GM18511 (cell line): ENCODE results near the gene HSD17B8.

Experiments used
- ATAC-seq: cut with Tn5 transposase; IDR thresholded peaks from one replicate; pipeline ENCODE4 v1.9.1; 2021; ENCODE audit warnings: mild to moderate bottlenecking, moderate library complexity; ENCODE audit not compliant: unreplicated experiment

Gene HSD17B8

DNA sequence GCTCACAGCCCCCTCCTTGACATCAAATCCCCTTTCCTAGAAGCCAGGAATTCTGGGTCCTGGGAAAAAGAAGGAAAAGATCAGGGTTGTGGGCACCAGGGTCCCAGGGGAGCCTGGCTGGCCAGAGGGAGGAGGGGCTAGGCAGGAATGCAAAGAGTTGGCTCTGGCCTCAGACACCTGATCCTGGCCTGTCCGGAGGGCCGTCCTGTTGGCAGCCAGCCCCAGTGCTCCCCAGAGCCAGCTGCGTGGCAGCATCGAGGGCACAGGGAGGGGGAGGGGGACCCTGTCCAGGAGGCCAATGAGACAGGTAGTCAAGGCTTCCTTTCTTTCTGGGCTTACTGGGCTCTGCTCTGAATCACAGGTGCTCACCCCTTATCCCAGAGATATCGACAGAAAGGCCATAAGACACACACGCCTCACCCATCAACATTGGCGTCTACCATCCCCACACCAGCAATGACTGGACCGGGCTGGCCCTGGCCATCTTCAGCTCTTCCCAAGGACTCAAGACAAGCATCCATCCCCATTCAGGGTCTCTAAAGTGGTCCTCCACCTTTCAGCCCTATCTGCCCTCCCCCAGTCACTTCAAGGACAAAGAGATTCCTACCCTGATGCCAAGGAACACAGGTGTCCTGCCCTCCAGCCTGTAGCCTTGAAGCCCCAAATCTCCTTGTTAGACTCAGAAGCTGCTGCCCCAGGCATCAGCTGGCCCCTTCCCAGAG lies 12.9 kb upstream of the HSD17B8 start:
- ATAC-seq = no peak

DNA sequence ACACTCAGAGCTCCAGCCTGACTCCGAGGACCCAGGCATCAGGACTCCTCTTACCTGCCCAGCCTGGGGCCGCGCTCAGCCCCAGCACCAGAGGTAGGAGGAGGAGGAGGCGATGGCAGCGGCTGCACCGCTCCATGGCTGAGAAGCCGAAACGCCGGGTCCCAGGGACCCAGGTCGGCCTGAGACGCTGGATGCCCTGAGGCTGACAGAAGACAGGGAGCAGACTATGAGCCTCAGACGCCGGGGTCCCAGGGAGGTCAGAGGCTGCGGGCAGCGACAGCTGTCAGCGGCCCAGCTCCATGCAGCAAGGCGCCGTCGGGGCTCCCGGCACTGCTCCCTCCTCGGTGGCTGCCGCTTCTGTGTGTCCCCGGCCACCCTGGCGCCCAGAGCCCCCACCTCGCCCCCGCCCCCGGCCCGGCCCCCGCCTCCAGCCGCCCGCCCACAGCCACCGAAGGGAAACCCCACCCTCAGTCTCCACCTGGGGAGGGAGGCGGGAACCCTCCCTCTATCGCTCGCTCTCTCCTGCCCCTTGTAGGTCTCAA lies 12.3 kb upstream of the HSD17B8 start, which contains the start of gene COL11A2:
Gene COL11A2 (minus strand): TSS at position 363 of the 542 bp plus-strand sequence. CDS start 227 bp downstream, at position 136.
- ATAC-seq = no peak

DNA sequence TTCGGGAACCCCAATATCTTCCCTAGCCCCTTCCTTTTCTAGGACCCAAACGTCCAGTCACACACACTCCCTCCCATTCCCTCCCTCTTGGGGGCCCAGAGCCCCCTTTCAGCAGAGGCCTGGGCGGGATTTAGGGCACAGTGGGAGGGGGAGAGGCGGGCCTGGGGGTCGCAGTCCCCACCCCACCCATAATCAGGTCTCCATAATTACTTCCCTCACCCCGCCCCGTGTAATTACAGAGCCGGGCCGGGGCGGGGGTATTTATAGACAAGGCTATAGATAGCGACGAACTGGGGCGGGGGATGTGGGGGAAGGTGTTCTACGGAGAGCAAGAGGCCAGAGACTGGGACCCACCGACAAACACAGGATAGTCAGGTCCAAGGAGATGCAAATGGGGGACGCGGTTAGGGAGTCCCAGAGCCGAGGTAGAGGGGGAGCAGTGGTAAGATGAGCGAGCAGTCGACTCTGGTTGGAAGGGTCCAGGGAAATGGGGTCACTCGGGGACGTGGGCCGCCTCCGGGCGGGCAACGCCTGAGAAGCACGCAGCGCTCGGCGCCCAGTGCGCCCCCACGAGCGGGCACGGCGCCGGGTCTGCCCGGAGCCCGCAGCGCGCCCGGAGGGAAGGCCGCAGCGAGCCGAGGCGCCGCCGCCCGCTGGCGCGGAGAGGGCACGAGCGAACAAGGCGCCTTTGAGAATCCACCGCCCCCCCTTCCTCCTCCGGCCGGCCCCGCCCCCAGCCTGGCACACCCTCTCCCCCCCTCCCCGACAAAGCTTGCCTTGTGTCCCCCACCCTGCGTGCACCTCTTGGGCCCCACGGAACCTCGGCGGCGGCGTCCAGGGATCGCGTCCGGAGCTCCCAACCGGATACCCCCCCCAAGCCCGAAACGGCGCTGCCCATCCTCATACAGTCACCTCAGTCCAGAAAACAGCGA lies 11.5 kb upstream of the HSD17B8 start:
- ATAC-seq = no peak

DNA sequence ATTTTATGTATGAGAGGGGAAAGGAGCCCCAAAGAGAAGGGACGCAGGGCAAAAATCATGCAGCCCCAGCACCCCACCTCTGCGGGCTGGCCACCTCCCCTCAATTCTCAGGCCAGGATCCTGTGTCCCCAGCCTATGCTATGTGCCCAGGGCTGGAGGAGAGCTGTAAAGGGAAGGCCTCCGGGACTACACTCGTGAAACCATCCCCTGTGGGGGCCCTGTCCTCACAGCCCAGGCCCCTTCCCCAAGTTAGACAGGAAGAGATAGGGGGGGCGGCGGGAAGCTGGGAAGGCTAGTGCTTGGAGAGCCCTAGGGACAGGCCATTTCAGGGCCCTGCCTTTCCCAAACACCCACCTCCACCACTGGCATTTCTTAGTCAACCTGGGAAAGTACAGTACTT lies 10.8 kb upstream of the HSD17B8 start:
- ATAC-seq = no peak

DNA sequence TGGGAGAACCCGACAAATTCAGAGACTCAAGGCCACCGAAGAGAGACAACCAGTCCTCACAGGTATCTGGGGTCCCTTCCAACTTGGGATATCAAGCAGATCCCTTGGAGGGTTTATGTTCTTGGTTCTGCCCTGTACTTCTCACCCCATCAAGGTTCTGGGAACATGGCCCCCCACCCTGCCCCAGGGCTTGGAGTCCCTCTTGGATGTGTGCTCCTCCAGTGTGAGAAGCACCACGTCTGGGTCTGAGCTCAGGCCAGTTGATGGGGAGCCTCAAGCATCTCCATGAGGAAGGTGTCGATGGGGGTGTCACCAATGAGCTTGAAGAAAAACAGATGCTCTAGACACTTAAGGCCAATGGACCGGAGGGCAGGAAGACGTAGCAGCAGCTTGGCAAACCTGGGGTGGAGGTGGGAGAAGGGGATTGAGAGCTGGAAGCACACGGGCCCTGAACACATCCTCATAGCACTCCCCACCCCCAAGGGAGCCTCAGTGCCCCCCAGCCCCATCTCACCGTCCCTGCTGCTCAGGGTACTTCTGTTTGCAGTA lies 9.9 kb upstream of the HSD17B8 start:
- ATAC-seq = no peak

DNA sequence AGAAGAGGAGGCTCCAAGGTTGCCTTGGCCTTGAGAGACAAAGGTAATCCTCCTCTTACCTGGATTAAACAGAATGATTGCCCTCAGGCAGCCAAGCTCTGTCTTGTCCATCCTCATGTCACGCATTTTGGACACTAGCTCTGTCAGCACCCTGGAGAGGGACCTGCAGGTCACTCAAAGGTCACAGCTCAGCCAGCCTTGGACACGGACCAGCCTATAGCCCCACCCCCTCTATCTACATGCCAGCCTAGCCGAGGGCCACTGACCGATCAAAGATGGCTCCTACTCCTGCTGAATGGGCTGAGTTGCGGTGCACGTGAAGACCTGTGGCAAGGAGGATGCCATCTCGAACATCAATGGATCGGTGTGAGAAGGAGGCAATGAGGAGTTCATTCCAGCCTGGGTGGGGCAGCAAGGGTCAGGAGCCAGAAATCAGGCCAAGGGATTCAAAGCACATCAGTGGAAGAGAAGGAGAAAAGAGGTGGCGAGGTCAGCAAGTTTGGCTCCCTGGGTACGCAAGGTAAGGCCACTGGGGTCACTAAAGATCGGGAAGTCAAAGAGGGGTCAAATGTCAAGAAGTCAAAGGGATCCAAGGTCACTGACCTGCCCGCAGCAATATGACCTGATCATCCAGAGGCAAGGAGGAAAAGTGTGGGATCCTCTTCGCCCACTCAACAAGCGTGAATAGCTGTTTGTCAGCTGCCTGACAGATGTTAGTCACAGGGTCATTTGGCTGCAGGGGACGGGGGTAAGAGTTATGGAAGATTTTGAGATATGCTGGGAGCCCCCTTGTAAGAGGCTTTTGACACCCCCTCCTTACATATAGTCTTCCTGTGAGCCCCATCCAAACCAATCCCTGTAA lies 8.9 kb upstream of the HSD17B8 start:
- ATAC-seq = no peak

DNA sequence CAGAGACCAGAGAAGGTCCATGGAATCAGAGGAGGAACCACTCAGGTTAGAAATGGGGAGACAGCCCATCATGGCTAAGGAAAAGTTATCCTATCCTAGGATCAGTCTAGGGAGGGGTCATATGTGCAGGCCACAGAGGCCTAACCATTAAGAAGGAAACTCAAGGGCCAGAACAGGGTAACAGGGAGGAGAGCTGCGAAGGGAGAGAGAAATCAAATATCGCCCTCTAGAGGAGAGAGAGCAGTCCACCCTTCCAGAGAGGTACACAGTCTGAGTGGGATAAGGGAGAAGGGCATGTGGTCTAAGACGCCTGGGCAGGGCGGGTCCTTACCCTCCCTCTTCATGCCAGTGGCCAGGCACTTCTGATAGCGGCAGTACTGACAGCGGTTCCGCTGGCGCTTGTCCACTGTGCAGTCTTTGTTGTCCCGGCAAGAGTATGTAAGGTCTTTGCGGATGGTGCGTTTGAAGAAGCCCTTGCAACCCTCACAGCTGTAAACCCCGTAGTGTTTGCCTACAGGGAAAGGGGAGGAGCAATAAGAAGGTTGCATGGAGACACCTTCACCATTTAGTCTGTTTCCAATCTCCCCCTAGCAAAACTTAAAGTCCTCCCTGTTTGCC lies 6.9 kb upstream of the HSD17B8 start:
- ATAC-seq = no peak

DNA sequence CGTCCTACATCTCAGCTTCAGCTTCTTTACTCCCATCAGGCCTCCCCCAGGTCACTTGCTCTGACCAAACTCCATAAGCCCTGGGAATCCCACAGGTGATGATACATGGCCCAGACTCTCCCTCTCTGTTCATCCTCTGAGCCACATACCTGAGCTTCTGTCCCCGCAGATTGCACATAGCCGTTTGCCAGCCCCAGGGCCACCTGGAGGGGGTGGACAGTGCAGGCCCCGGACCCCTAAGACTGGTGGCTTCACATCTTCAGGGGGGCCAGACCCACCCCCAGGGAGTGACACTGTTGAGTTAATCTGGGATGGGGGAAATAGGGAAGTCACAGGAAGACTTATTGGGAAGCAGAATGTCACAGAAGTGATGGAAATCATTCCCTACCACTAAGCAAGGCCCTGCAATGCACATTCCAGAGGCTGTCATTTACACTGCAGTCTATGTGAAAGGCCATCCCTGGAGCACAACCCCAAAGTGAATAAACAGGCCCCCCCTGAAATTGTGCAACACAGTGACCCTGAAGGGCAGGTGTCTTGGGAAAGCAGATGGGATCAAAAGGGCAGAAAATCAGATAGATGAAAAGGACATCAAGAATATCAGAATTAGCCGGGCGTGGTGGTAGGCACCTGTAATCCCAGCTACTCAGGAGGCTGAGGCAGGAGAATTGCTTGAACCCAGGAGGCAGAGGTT lies 6.1 kb upstream of the HSD17B8 start:
- ATAC-seq = no peak

DNA sequence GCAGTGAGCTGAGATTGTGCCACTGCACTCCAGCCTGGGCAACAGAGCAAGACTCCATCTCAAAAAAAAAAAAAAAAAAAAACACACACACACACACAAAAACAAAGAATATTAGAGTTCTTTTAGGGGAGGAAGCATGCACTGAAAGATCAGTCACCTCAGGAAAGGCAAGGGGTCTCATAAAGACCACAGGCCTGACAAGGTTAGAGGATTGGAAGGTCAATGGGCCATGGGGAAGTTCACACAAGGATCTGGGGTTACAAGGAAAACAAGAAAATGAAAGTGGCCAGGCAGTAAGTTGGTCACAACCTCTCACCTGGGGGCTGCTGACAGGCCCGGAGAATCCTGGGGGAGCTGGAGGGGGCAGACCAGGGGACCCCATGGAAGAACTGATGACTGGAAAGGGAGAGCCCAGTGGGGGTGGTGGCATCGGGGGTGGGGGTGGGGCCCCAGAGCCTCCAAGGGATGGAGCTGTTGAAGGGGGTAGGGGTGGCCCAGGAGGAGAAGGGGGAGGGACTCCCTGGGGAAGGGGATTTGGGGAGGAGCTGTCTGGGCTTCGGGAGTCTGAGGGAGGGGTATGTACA lies 5.5 kb upstream of the HSD17B8 start:
- no peak for ATAC-seq

DNA sequence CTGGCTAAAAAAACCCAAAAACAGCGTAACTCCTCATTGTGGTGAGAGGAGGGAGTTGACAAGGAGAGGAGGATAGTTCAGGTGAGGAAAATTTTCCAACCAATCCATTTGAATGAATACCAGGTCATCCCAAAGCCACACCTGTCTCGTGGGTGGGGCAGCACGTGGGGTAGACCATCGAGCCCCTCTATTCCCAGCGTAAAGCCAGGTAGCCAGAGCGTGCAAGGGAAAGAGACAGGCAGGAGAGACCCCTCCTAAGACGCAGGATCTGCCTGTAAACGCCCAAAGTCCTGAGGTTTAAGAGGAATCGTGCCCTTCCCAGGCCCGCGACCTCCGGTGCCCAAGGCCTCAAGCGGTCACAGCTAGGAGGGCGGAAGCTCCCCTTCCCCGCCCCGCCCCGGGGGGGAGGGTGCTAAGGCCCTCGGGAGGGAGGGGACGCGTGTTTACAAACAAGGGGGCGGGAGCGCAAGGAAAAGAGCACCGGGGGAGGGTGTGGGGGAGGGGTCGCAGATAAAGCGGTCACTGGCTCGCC lies 4.7 kb upstream of the HSD17B8 start:
- ATAC-seq = peak; percentile 28

DNA sequence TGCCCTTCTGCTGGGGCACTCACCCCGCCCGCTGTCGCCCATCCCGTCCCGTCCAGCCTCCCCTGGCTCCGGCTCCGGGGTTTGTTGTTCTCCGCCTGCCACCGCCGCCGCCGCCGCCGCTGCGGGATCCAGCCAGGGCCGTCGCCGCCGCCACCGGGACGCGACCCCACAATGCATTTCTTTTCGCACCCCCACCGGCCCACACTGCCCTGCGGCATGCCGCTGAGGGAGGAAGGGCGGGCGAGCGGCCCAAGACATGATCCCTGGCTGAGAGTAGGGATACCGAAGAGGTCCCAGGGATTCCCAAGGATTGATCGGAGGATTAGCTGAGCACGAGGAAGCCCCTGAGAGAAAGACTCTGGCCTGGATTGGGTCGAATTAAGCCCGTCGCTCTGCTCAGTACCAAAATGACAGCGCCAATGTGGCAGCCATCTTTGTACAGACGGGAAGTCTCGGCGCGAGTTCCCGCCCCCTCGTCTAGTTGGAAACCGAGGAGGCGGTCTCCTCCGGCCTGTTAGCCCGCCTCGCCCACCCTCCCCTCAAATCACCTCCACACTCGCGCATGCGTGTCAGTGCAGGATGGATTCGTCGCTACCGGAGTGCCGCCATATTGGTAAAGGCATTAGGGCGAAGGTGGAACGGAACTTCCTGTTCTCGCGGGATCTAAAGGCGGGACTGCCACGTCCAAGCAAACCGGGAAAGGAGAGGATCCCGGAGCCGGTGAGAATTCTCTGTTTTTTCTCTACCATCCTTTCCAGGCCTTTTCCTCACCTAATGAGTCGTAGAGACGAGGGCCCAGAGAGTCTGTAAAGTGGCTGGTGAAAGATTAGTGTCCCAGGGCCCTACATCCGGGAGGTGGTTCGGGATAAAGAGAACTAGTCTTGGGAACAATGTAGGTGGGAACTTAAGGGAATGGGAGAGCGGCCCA lies 4.0 kb upstream of the HSD17B8 start, which contains the start of the genes RXRB and SLC39A7:
Gene RXRB (minus strand): TSS at position 447 of the 928 bp plus-strand sequence. CDS start 189 bp downstream, at position 258.
Gene SLC39A7 (plus strand): TSS at position 649 of the 928 bp plus-strand sequence. CDS start 379 bp downstream, outside the sequence.
- ATAC-seq = peak; percentile 59

DNA sequence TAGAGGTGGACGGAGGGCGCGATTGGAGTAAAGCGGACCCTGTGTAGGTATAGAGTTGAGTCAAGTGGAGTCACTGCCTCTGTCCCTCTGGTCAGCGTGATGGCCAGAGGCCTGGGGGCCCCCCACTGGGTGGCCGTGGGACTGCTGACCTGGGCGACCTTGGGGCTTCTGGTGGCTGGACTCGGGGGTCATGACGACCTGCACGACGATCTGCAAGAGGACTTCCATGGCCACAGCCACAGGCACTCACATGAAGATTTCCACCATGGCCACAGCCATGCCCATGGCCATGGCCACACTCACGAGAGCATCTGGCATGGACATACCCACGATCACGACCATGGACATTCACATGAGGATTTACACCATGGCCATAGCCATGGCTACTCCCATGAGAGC lies 3.3 kb upstream of the HSD17B8 start:
- no peak for ATAC-seq

DNA sequence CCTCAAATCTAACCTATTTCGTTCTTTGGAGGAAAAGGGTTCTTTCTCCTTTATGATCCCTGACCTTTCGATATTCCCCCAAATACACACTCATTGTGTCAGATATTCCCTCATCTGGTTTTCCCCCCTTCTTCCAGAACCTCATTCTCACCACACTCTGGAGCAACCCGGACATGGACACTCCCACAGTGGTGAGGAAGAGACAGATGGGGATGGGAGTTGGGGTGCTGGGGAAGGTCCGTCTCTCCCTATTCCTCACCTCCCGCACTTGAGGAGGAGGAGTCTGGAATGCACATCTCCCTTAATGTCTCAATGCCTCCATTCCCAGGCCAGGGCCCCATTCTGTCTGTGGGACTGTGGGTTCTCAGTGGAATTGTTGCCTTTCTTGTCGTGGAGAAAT lies 2.5 kb upstream of the HSD17B8 start:
- no peak for ATAC-seq

DNA sequence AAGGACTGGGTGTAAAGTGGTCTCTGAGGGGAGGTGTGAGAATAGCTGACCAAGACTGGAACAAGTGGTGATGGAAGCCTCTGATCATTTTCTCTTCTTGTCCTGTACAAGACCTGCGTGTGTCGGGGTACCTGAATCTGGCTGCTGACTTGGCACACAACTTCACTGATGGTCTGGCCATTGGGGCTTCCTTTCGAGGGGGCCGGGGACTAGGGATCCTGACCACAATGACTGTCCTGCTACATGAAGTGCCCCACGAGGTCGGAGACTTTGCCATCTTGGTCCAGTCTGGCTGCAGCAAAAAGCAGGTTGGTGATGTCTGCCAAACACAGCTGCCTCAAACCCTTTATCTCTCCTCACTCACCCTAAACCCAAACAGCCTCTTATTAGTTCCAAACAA lies 1.7 kb upstream of the HSD17B8 start:
- ATAC-seq = no peak

DNA sequence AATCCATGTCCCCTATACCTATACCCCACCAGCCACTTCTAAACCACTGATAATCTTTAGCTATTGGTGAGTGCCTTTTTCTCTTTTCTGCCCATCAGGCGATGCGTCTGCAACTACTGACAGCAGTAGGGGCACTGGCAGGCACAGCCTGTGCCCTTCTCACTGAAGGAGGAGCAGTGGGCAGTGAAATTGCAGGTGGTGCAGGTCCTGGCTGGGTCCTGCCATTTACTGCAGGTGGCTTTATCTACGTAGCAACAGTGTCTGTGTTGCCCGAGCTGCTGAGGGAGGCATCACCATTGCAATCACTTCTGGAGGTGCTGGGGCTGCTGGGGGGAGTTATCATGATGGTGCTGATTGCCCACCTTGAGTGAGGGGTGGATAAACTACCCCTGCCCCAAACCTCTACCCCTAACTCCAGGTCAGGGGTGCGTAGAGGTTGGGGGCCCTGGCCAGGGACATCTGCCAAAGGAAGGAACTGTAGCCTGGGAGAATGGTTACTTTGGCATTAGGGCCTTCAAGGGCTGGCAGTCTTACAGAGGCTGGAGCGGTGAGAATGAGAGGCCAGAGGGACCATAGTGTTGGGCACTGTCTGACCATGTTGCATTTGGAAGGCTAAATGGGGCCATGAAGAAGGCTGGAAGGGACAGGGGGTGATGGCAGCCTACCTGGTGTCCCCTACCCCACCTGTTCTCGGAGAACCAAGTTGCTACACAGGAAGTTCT lies 851 bp upstream of the HSD17B8 start:
- no peak for ATAC-seq

DNA sequence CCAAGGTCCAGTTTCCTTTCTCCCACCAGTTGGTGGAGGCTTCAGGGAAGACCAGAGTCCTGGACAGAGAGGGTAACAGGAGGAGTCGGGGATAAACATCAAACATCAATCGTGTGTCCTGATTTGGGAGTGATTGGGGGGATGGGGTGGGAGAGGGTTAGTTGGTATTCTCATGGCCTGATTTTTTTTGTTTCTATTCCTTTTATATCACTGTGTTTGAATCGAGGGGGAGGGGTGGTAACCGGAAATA lies 365 bp upstream of the HSD17B8 start:
- no peak for ATAC-seq
